K562 (cell line): Measurements from ENCODE around the gene PGP. TPM values are rescaled to one million over a fixed set of nuclear protein-coding genes. Genes with fewer than 3 reads are reported as not detected.
A peak's percentile ranks its signal among the peaks of the same experiment; 100 is the strongest.

Experiments used
- BACH1 ChIP-seq: fragments of 200-800 bp; sonication (Bioruptor generic); IDR thresholded peaks from 2 replicates; pipeline ENCODE4 v1.6.1; 2016; ENCODE audit warnings: missing genetic modification characterization, missing compliant biosample characterization
- BDP1 ChIP-seq: IDR thresholded peaks from 3 replicates; pipeline ENCODE4 v1.6.1; 2011; ENCODE audit not compliant: insufficient read length, insufficient read depth
- ELF4 ChIP-seq: fragments of 450-650 bp; formaldehyde crosslinking; IDR thresholded peaks from 2 replicates; pipeline ENCODE4 v1.4.0; 2022; ENCODE audit warnings: missing genetic modification characterization
- EZH2 ChIP-seq: IDR thresholded peaks from 2 replicates; pipeline ENCODE4 v1.6.1; 2012; ENCODE audit warnings: low read depth, mild to moderate bottlenecking, inconsistent platforms, low read length, borderline replicate concordance
- JUND ChIP-seq, 2 experiments: IDR thresholded peaks; 2 replicates in 1 of 2; 3 replicates in 1 of 2; pipeline ENCODE4 v1.6.1; 2011; ENCODE audit warnings: borderline replicate concordance in 2 of 2, low read depth in 2 of 2, low read length in 2 of 2, improper control_type of control experiment in 1 of 2, missing biosample characterization in 1 of 2, missing genetic modification characterization in 1 of 2, missing genetic modification reagents in 1 of 2
- KDM5B ChIP-seq: fragments of 200-600 bp; sonication (generic); IDR thresholded peaks from 2 replicates; pipeline ENCODE4 v1.6.1; 2012; ENCODE audit warnings: low read depth, mild to moderate bottlenecking, moderate library complexity, low read length, control low read depth, inconsistent platforms; ENCODE audit not compliant: insufficient replicate concordance
- NR3C1 ChIP-seq: sonication (generic); formaldehyde crosslinking; IDR thresholded peaks from 2 replicates; pipeline ENCODE4 v1.8.1; 2022; ENCODE audit warnings: missing genetic modification reagents
- PML ChIP-seq: IDR thresholded peaks from 2 replicates; pipeline ENCODE4 v1.6.1; 2012; ENCODE audit warnings: low read length, inconsistent platforms
- PRPF4 ChIP-seq: fragments of 200-400 bp; formaldehyde crosslinking; IDR thresholded peaks from one replicate; pipeline ENCODE4 v1.6.1; 2017; ENCODE audit warnings: low read length, low read depth, mild to moderate bottlenecking; ENCODE audit not compliant: insufficient read depth, poor library complexity, severe bottlenecking
- PTTG1 ChIP-seq: fragments of 450-650 bp; IDR thresholded peaks from 2 replicates; pipeline ENCODE4 v1.6.1; 2016; ENCODE audit warnings: low read depth, mild to moderate bottlenecking, missing genetic modification characterization, missing compliant biosample characterization
- RFX1 ChIP-seq: fragments of 450-650 bp; IDR thresholded peaks from 2 replicates; pipeline ENCODE4 v1.6.1; 2016; ENCODE audit warnings: mild to moderate bottlenecking, moderate library complexity
- SOX6 ChIP-seq: fragments of 450-650 bp; IDR thresholded peaks from 2 replicates; pipeline ENCODE4 v1.6.1; 2014; ENCODE audit warnings: mild to moderate bottlenecking
- SREBF1 ChIP-seq: fragments of 150-350 bp; IDR thresholded peaks from 2 replicates; pipeline ENCODE4 v1.6.1; 2014; ENCODE audit warnings: antibody characterized with exemption, low read depth, low read length, borderline replicate concordance
- ZBTB1 ChIP-seq: sonication (generic); formaldehyde crosslinking; IDR thresholded peaks from 2 replicates; pipeline ENCODE4 v1.8.1; 2023; ENCODE audit warnings: missing genetic modification reagents, low read depth, mild to moderate bottlenecking, borderline replicate concordance
- ZFP30 ChIP-seq: fragments of 250-450 bp; sonication (Bioruptor Pico); IDR thresholded peaks from 2 replicates; pipeline ENCODE4 v1.8.0; 2022; ENCODE audit warnings: moderate library complexity, mild to moderate bottlenecking, inconsistent platforms, borderline replicate concordance
- ZNF23 ChIP-seq: fragments of 250-450 bp; sonication (Bioruptor Pico); IDR thresholded peaks from 2 replicates; pipeline ENCODE4 v1.4.0; 2020; ENCODE audit warnings: mild to moderate bottlenecking
- ZNF253 ChIP-seq: fragments of 250-450 bp; sonication (Bioruptor Pico); conservative IDR thresholded peaks from 2 replicates; pipeline ENCODE4 v1.6.1; 2021; ENCODE audit warnings: mild to moderate bottlenecking
- ZNF445 ChIP-seq: fragments of 250-450 bp; sonication (Bioruptor Pico); IDR thresholded peaks from 2 replicates; pipeline ENCODE4 v1.4.0; 2020; ENCODE audit warnings: low read depth, mild to moderate bottlenecking, moderate library complexity
- ZZZ3 ChIP-seq: fragments of 450-650 bp; IDR thresholded peaks from 2 replicates; pipeline ENCODE4 v1.6.1; 2016; ENCODE audit warnings: antibody characterized with exemption, mild to moderate bottlenecking, moderate library complexity
- polyA plus RNA-seq, 8 experiments: library from polyadenylated mRNA; depleted of rRNA in 4 of 8; stranded (reverse) in 5 of 8; unstranded in 3 of 8; fragments of >200 nt; fragmentation: Nextera tagmentation in 2 of 8; fragmentation: Illumina TruSeq in 1 of 8; extraction: Ambion mirVana in 2 of 8; extraction: Trizol in 1 of 8; gene quantifications; 2 replicates each; pipeline versions ENCODE4 v1.2.1 to v1.2.3, GENCODE V29; 2011 to 2014; ENCODE audit warnings: inconsistent platforms in 1 of 8, missing spikeins in 1 of 8
- total RNA-seq, 7 experiments: library from RNA; depleted of rRNA in 6 of 7; stranded (reverse); fragments of >200 nt in 6 of 7; fragmentation: Illumina TruSeq in 2 of 7; extraction: Trizol in 2 of 7; gene quantifications; 2 replicates each; pipeline versions ENCODE4 v1.2.1 to v1.2.3, GENCODE V29; 2011 to 2021; ENCODE audit warnings: low replicate concordance in 1 of 7
- TF ChIP-seq, protein P1 (sequence below): fragments of 450-650 bp; formaldehyde crosslinking; IDR thresholded peaks from 2 replicates; pipeline ENCODE4 v1.4.0; 2022; ENCODE audit warnings: missing genetic modification characterization
- TF ChIP-seq, protein P2 (sequence below): fragments of 250-450 bp; sonication (Bioruptor Pico); IDR thresholded peaks from 2 replicates; pipeline ENCODE4 v1.6.1; 2021; ENCODE audit warnings: mild to moderate bottlenecking
- TF ChIP-seq, protein P3 (sequence below): fragments of 450-650 bp; IDR thresholded peaks from 2 replicates; pipeline ENCODE4 v1.6.1; 2016; ENCODE audit warnings: mild to moderate bottlenecking
- TF ChIP-seq, protein P4 (sequence below): fragments of 250-450 bp; sonication (Bioruptor Pico); IDR thresholded peaks from 2 replicates; pipeline ENCODE4 v1.4.0; 2020; ENCODE audit warnings: borderline replicate concordance

The PGP gene
- total and polyA plus RNA-seq, 9 of the 15 experiments (the other 6 are each of a cell fraction or from before 2014, with no cell fraction given), result 1.1 to 57.6 (median 19.6) TPM

DNA sequence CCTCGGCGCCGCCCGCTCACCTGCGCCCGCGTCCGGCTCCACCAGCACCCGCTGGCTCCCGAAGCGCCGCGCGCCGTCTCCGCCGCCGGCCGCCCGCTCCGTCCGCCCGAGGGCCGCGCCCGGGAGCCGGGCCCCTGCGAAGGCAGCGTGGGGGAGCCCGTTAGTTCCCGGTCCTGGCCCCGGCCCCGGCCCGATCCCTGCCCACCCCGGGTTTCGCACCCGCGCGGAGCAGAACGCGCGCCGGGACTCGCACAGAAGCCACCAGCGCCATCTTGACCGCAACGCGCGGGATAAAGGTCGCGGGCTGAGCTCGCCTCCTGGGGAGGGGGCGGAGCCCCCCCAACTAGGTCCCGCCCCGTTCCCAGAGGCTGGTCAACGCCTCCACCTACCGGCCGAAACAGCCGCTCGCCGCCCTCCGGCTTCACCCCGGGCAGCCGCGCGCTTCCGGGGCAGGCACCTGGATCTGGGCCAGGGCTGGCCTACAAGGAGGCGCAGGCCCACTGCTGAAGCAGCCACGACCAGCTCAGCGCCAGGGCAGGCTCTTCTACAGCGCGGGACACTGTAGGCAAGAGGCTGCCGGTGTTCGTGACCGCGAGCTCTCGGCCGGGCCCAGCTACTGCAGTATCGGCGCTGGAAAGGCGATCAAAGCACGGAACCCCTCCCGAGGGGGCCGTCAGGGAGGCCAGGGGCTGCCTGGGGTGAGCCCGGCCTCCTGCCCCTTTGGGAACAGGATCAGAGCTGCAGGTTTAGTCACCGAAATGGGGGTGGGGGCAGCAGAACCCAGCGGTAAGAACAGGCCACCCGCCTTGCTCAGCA lies 36.9 kb upstream of the PGP start, which contains the start of gene ECI1 (continued):
- TF ChIP-seq PML (peak; percentile 36), PRPF4 (peak; percentile 74), SOX6 (peak; percentile 51), NR3C1 (CRISPR knock-in tag) (no peak), ELF4 (CRISPR knock-in tag) (no peak), ZNF23 (CRISPR knock-in tag) (no peak), BDP1 (no peak), ZFP30 (CRISPR knock-in tag) (no peak), PTTG1 (no peak), EZH2 (no peak), ZNF253 (no peak), SREBF1 (no peak), RFX1 (no peak), ZNF445 (CRISPR knock-in tag) (no peak), BACH1 (no peak), JUND (IDR thresholded peaks at IDR 0.05; ENCODE audit: borderline replicate concordance, low read depth, low read length) (peak; percentile 35; the same call in 1 of the 2 replicates), JUND (tag; IDR thresholded peaks at IDR 0.05; ENCODE audit: borderline replicate concordance, low read depth, low read length) (no peak; the same call in 2 of the 3 replicates), ZZZ3 (no peak), KDM5B (peak; percentile 92), ZBTB1 (CRISPR knock-in tag) (peak; percentile 84)
- TF ChIP-seq, protein P1, sequence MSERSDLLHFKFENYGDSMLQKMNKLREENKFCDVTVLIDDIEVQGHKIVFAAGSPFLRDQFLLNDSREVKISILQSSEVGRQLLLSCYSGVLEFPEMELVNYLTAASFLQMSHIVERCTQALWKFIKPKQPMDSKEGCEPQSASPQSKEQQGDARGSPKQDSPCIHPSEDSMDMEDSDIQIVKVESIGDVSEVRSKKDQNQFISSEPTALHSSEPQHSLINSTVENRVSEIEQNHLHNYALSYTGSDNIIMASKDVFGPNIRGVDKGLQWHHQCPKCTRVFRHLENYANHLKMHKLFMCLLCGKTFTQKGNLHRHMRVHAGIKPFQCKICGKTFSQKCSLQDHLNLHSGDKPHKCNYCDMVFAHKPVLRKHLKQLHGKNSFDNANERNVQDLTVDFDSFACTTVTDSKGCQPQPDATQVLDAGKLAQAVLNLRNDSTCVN (CRISPR knock-in tag), result no peak
- TF ChIP-seq, protein P2, sequence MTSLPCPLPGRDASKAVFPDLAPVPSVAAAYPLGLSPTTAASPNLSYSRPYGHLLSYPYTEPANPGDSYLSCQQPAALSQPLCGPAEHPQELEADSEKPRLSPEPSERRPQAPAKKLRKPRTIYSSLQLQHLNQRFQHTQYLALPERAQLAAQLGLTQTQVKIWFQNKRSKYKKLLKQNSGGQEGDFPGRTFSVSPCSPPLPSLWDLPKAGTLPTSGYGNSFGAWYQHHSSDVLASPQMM (CRISPR knock-in tag), result no peak
- TF ChIP-seq, protein P3, sequence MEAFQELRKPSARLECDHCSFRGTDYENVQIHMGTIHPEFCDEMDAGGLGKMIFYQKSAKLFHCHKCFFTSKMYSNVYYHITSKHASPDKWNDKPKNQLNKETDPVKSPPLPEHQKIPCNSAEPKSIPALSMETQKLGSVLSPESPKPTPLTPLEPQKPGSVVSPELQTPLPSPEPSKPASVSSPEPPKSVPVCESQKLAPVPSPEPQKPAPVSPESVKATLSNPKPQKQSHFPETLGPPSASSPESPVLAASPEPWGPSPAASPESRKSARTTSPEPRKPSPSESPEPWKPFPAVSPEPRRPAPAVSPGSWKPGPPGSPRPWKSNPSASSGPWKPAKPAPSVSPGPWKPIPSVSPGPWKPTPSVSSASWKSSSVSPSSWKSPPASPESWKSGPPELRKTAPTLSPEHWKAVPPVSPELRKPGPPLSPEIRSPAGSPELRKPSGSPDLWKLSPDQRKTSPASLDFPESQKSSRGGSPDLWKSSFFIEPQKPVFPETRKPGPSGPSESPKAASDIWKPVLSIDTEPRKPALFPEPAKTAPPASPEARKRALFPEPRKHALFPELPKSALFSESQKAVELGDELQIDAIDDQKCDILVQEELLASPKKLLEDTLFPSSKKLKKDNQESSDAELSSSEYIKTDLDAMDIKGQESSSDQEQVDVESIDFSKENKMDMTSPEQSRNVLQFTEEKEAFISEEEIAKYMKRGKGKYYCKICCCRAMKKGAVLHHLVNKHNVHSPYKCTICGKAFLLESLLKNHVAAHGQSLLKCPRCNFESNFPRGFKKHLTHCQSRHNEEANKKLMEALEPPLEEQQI, result no peak
- TF ChIP-seq, protein P4, sequence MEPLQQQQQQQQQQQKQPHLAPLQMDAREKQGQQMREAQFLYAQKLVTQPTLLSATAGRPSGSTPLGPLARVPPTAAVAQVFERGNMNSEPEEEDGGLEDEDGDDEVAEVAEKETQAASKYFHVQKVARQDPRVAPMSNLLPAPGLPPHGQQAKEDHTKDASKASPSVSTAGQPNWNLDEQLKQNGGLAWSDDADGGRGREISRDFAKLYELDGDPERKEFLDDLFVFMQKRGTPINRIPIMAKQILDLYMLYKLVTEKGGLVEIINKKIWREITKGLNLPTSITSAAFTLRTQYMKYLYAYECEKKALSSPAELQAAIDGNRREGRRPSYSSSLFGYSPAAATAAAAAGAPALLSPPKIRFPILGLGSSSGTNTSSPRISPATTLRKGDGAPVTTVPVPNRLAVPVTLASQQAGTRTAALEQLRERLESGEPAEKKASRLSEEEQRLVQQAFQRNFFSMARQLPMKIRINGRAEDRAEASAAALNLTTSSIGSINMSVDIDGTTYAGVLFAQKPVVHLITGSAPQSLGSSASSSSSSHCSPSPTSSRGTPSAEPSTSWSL (CRISPR knock-in tag), result no peak
